ENCODE data around the gene DNAJC5. TPM values are rescaled to one million over a fixed set of nuclear protein-coding genes. Genes with fewer than 3 reads are reported as not detected.

The DNAJC5 gene
- total RNA-seq, 2 experiments from 2014 or later: 47.3 to 48.1 TPM

DNA sequence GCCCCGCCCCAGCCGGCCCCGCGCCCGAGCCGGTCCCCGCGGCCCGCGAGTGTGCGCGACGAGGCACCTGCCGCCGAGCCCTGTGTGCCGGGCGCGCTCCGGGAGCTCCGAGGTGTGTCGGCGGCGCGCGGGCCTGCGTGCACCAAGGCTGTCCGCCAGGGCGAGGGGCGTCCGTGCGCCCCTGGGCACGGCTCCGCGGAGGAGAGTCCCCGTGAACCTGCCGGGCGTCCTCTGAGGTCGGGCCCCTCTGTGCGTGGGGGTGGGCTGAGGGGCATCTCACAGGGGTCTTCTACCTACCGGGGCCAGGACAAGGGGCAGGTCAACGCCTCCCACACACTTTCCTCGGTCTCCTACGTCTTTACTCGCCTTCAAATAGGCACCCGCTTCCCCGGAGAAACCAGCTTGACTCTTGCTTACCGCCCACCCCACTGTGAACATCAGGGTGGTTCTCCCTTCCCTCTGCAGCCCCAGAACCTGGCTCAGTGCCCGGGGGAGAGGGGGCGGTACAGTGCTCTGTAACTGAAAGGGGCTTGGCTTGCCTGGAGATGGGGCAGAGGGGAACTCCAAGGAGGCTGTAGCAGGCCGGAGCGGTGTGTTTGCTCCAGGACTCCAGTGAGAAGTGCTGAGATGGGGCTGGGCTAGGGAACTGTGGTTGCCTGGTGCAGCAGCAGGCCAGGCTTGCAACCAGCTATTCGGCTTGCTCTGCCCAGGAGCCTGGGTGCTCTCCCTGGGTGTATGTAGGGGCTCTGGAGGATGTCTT is 84.8 kb downstream of the DNAJC5 start, which contains the start of gene SAMD10:
TSS of gene SAMD10 (minus strand) at position 86 of the 760 bp plus-strand sequence. CDS start 175 bp downstream, outside the sequence.
- Mint-ChIP-seq H3K4me1 (ENCODE audit: low read depth) (peaks cover 64% of the 10 kb centered on the region), H3K27ac (peak within 1 kb of the TSS; percentile 95), H3K9me3 (ENCODE audit: insufficient read depth) (no peaks in the 10 kb centered on the region), H3K4me3 (peak within 1 kb of the TSS; percentile 87), H3K27me3 (ENCODE audit: low read depth) (no peaks in the 10 kb centered on the region), H3K36me3 (ENCODE audit: low read depth) (peaks cover 34% of the 10 kb centered on the region)
- CTCF ChIA-PET: interaction anchor here (0.8 to 4.4 kb wide), 28 partner anchors 13 to 277 kb away, joined by 3 to 197 read pairs (median 4); partner anchors contain the start of genes ARFRP1, C20orf204, LKAAEAR1 and OPRL1
- DNase-seq (peak; percentile 66), ATAC-seq (peak; percentile 32)
- POLR2A ChIA-PET: interaction anchor here (0.6 to 4.0 kb wide), 7 partner anchors 23 to 250 kb away, joined by 3 to 77 read pairs (median 4); partner anchors contain the start of genes C20orf204, TPD52L2 and UCKL1

DNA sequence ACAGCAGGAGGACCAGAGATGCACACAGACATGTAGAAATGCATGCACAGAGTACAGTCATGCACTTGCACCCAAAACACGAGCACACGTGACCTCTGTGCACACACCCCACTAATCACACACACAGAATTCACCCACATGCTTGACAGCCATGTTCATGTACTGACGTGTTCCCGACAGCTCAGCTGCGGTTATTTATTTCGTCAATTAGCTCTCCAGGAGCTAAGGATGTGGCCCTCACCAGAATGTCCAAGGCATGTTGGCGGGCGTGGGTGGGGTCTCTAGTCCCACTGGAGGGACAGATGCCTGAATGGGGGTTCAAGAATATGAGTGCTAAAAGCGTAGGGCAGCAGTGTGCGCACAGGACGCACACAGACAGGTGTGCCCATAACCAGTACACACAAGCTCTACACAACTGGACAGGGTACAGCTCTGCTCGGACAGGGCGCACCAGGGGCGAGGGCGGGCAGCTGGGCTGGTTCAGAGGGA is 85.4 kb downstream of the DNAJC5 start:
- ATAC-seq: peak; percentile 13
- H3K9me3 Mint-ChIP-seq (ENCODE audit: insufficient read depth): no peaks in the 10 kb centered on the region
- H3K4me1 Mint-ChIP-seq (ENCODE audit: low read depth): peaks cover 63% of the 10 kb centered on the region
- peak overlapping the region; percentile 87 for H3K4me3 Mint-ChIP-seq
- no peaks in the 10 kb centered on the region for H3K27me3 Mint-ChIP-seq (ENCODE audit: low read depth)
- peak overlapping the region; percentile 95 for H3K27ac Mint-ChIP-seq
- CTCF ChIA-PET: interaction anchor here (0.7 to 4.4 kb wide), 29 partner anchors 12 to 276 kb away, joined by 3 to 197 read pairs (median 5); partner anchors contain the start of genes C20orf204, LKAAEAR1, OPRL1 and RGS19
- POLR2A ChIA-PET: interaction anchor here (0.6 to 4.0 kb wide), 9 partner anchors 12 to 251 kb away, joined by 3 to 77 read pairs (median 4); partner anchors contain the start of genes C20orf204, TPD52L2 and UCKL1
- peak; percentile 50 for DNase-seq
- peaks cover 34% of the 10 kb centered on the region for H3K36me3 Mint-ChIP-seq (ENCODE audit: low read depth)

DNA sequence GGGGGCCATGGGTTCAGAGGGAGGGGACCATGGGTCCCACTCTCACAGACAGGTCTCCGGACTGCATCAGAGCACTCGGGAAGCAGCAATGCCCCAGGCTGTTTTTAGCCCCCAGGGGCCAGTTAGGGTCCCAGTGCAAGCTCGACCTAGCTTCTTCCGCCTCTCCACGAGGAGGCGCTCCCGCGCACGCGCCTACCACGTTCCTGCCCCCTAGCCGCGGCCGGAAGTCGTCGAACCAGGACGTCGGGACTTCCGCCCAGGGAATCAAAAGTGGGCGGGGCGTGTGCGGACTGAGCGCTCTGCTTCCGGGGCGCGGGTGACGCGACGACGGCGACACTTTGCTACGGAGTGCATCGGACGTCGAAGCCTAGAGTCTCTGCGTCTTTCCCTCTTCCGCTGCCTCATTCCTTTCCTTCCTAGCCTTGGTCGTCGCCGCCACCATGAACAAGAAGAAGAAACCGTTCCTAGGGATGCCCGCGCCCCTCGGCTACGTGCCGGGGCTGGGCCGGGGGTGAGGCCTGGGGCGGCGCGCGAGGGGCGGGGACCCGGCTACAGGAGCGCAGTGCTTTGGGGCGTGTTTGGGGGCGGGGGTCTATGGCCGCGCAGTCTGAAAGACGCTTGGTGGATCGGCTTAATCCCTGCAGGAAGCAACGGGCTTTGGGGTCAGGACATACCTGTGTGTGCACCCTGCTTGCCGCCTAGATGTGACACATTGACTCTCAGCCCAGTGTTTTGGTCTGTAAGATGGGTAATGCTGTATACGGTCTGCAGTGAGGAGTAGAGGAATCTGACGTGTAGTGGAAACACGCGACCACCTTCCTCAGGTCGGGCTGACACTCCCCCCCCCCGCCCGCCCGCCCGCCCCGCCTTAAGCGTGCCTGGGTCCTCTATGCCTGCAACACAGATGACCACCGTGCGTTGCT is 86.1 kb downstream of the DNAJC5 start, which contains the start of gene PRPF6:
TSS of gene PRPF6 (plus strand) at position 327 of the 923 bp plus-strand sequence. CDS start at position 441, 114 bp downstream.
- POLR2A ChIA-PET: interaction anchor here (0.6 to 4.0 kb wide), 9 partner anchors 8 to 243 kb away, joined by 3 to 77 read pairs (median 3); partner anchors contain the start of genes C20orf204, TPD52L2 and UCKL1
- Mint-ChIP-seq H3K9me3 (ENCODE audit: insufficient read depth) (no peaks in the 10 kb centered on the region), H3K27me3 (ENCODE audit: low read depth) (no peaks in the 10 kb centered on the region), H3K36me3 (ENCODE audit: low read depth) (peaks cover 39% of the 10 kb centered on the region), H3K4me3 (peak within 1 kb of the TSS; percentile 87), H3K4me1 (ENCODE audit: low read depth) (peaks cover 61% of the 10 kb centered on the region), H3K27ac (peak within 1 kb of the TSS; percentile 95)
- DNase-seq (peak; percentile 98), ATAC-seq (peak; percentile 70)
- CTCF ChIA-PET: interaction anchor here (0.7 to 4.4 kb wide), 28 partner anchors 12 to 276 kb away, joined by 3 to 197 read pairs (median 5); partner anchors contain the start of genes C20orf204, OPRL1, RGS19 and TCEA2

DNA sequence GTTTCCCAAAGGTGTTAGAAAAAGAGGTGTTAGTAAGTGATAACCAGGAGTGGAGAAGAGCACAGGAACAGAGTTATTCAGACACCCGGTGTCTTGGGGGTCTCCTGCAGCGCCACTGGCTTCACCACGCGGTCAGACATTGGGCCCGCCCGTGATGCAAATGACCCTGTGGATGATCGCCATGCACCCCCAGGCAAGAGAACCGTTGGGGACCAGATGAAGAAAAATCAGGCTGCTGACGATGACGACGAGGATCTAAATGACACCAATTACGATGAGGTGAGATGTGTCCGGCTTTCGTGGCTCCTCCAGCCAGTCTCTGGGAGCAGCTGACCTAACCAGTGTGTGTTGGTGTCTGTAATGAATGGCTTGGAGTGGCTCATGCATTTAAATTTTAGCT is 88.0 kb downstream of the DNAJC5 start:
- peaks cover 35% of the 10 kb centered on the region for H3K36me3 Mint-ChIP-seq (ENCODE audit: low read depth)
- ChIA-PET POLR2A (interaction anchor here (0.7 to 4.0 kb wide), 2 partner anchors 56 to 365 kb away, joined by 3 to 77 read pairs; partner anchors contain the start of gene C20orf204), CTCF (interaction anchor here (1.0 to 4.4 kb wide), 4 partner anchors 10 to 86 kb away, joined by 3 to 197 read pairs (median 4); partner anchors contain the start of gene C20orf204)
- ATAC-seq (no peak), DNase-seq (no peak)
- H3K9me3 Mint-ChIP-seq (ENCODE audit: insufficient read depth): no peaks in the 10 kb centered on the region
- H3K27me3 Mint-ChIP-seq (ENCODE audit: low read depth): no peaks in the 10 kb centered on the region
- peaks cover 42% of the 10 kb centered on the region for H3K4me1 Mint-ChIP-seq (ENCODE audit: low read depth)
- peak overlapping the region; percentile 55 for H3K27ac Mint-ChIP-seq
- peak overlapping the region; percentile 87 for H3K4me3 Mint-ChIP-seq

Small RNA genes lying within 50 kb of the gene (microRNA-seq; reads per million reads assigned to microRNA genes)
- gene MIR1914: not detected
- gene MIR647: not detected
- gene MIR941-1: not detected
- gene MIR941-2: not detected
- gene MIR941-3: not detected
- not detected for gene MIR941-4
- not detected for gene MIR941-5

Other genes starting within 250 kb of the DNAJC5 start
- 10 to 100 TPM; 13.1 to 13.3 TPM for gene STMN3, start 241.7 kb upstream of the DNAJC5 start, total RNA-seq
- gene RTEL1, start 236.8 kb upstream of the DNAJC5 start, total RNA-seq: 10 to 100 TPM; 49.8 to 54.3 TPM
- gene TNFRSF6B, start 198.5 kb upstream of the DNAJC5 start, total RNA-seq: not detected
- 10 to 100 TPM; 55.2 to 57.6 TPM for gene ARFRP1, start 187.2 kb upstream of the DNAJC5 start, total RNA-seq
- gene ZGPAT, start 187.1 kb upstream of the DNAJC5 start, total RNA-seq: 10 to 100 TPM; 38.6 to 43.5 TPM
- gene LIME1, start 158.5 kb upstream of the DNAJC5 start, total RNA-seq: 100 to 1,000 TPM; 163 to 165 TPM
- gene SLC2A4RG, start 155.3 kb upstream of the DNAJC5 start, total RNA-seq: 10 to 100 TPM; 97.2 TPM
- gene ZBTB46, start 63.9 kb upstream of the DNAJC5 start, total RNA-seq: under 1 TPM in 1 of 2 experiments, not detected in 1; 0.10 TPM
- not detected for gene ABHD16B, start 33.6 kb upstream of the DNAJC5 start, total RNA-seq
- 10 to 100 TPM; 35.7 to 40.0 TPM for gene TPD52L2, start 29.9 kb upstream of the DNAJC5 start, total RNA-seq
- 10 to 100 TPM; 41.1 to 45.4 TPM for gene UCKL1, start 61.3 kb downstream of the DNAJC5 start, total RNA-seq
- 10 to 100 TPM; 12.0 to 12.1 TPM for gene ZNF512B, start 74.8 kb downstream of the DNAJC5 start, total RNA-seq
- gene SAMD10, start 84.5 kb downstream of the DNAJC5 start, total RNA-seq: 10 to 100 TPM; 12.0 to 12.5 TPM
- gene PRPF6, start 86.0 kb downstream of the DNAJC5 start, total RNA-seq: 10 to 100 TPM; 64.7 to 68.3 TPM
- gene C20orf204, start 141.1 kb downstream of the DNAJC5 start, total RNA-seq: 1 to 10 TPM; 6.4 to 7.6 TPM
- gene SOX18, start 154.5 kb downstream of the DNAJC5 start, total RNA-seq: under 1 TPM; 0.13 to 0.21 TPM
- gene TCEA2, start 168.1 kb downstream of the DNAJC5 start, total RNA-seq: 10 to 100 TPM; 49.6 to 55.3 TPM
- 100 to 1,000 TPM; 130 to 135 TPM for gene RGS19, start 184.4 kb downstream of the DNAJC5 start, total RNA-seq
- gene OPRL1, start 185.0 kb downstream of the DNAJC5 start, total RNA-seq: 1 to 10 TPM; 1.5 to 2.0 TPM
- under 1 TPM; 0.34 to 0.61 TPM for gene LKAAEAR1, start 189.3 kb downstream of the DNAJC5 start, total RNA-seq
- not detected for gene NPBWR2, start 212.4 kb downstream of the DNAJC5 start, total RNA-seq